Ureter (tissue), 1 donor: ENCODE results near the gene SYNJ1. TPM values are rescaled to one million over a fixed set of nuclear protein-coding genes. Genes with fewer than 3 reads are reported as not detected.
"Not testable (repeated sequence)": the region's sequence is repeated elsewhere in the genome, so short reads cannot be mapped to it uniquely, and the experiment has no call there.

Source experiments
- DNase-seq: peaks from one replicate; pipeline ENCODE4 v3.0.0-alpha.2; 2020; ENCODE audit warnings: low spot score
- total RNA-seq: library from RNA; stranded (reverse); gene quantifications from one replicate; pipeline ENCODE4 v1.2.4, GENCODE V29; 2023
- donor health status: DM: yes; HTN: yes; CAD: no.

SYNJ1 gene, protein sequence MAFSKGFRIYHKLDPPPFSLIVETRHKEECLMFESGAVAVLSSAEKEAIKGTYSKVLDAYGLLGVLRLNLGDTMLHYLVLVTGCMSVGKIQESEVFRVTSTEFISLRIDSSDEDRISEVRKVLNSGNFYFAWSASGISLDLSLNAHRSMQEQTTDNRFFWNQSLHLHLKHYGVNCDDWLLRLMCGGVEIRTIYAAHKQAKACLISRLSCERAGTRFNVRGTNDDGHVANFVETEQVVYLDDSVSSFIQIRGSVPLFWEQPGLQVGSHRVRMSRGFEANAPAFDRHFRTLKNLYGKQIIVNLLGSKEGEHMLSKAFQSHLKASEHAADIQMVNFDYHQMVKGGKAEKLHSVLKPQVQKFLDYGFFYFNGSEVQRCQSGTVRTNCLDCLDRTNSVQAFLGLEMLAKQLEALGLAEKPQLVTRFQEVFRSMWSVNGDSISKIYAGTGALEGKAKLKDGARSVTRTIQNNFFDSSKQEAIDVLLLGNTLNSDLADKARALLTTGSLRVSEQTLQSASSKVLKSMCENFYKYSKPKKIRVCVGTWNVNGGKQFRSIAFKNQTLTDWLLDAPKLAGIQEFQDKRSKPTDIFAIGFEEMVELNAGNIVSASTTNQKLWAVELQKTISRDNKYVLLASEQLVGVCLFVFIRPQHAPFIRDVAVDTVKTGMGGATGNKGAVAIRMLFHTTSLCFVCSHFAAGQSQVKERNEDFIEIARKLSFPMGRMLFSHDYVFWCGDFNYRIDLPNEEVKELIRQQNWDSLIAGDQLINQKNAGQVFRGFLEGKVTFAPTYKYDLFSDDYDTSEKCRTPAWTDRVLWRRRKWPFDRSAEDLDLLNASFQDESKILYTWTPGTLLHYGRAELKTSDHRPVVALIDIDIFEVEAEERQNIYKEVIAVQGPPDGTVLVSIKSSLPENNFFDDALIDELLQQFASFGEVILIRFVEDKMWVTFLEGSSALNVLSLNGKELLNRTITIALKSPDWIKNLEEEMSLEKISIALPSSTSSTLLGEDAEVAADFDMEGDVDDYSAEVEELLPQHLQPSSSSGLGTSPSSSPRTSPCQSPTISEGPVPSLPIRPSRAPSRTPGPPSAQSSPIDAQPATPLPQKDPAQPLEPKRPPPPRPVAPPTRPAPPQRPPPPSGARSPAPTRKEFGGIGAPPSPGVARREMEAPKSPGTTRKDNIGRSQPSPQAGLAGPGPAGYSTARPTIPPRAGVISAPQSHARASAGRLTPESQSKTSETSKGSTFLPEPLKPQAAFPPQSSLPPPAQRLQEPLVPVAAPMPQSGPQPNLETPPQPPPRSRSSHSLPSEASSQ (N-terminal part only)
- total RNA-seq = 19.1 TPM

DNA sequence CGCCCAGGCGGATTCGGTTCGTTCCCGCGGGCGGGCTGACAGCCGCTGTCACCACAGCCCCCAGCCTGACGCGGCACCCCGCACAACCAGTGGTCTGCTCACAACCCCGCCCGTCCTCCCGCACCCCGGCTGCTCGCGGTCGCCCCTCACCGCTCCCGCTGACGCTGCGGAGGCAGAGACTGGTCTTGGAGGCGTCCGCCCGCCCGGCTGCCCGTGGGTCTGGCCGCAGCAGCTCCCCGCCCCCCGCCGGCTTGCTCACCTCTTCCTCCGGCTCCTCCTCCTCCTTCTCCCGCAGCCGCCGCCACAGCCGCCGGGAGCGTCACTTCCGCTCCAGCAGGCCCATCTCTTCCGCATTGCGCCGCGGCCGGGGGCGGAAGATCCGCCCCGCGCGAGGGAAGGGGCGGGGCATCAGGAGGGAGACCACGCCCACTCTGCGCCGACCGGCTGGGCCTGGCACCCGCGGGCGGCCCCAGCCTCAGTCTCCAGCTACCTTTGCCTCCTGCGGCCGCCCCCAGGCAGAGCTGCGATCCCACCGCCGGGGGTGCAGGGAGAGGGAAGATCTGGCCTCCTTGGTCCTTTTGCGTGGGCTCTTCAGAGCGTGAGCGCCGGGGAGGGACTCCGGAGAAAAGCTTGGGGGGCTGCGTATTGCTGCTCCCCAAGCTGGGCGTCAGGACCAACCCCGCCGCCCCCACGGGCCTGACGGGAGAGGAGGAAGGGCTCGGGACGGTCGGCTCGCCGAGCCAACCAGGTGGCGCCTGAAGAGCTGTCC is at the start of gene SYNJ1:
TSS of gene SYNJ1 (minus strand) at position 327 of the 769 bp plus-strand sequence. CDS start 1,118 bp downstream, outside the sequence.
- DNase-seq = peak; percentile 95

DNA sequence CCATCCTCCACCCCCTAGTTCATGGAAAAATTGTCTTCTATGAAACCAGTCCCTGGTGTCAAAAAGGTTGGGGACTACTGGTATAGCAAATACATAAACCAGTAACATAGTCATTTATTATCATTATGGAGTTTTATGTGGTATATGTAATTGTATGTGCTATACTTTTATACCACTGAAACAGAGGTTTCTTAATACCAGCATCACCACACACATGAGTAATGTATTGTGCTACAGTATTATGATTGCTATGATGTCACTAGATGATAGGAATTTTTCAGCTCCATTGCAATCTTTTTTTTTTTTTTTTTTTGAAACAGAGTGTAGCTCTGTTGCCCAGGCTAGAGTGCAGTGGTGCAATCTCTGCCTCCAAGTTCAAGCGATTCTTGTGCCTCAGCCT is 49.5 kb upstream of the SYNJ1 start:
- no peak for DNase-seq

DNA sequence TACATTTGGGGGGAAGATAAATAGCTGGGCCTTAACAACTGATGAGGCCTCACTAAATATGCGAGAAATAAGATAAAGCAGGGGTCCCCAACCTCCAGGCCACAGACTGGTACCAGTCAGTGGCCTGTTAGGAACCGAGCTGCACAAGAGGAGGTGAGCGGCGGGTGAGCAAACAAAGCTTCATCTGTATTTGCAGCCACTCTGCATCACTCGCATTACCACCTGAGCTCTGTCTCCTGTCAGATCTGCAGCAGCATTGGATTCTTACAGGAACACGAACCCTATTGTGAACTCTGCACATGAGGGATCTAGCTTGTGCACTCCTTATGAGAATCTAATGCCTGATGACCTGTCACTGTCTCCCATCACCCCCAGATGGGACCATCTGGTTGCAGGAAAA is 48.9 kb upstream of the SYNJ1 start:
- DNase-seq = no peak

DNA sequence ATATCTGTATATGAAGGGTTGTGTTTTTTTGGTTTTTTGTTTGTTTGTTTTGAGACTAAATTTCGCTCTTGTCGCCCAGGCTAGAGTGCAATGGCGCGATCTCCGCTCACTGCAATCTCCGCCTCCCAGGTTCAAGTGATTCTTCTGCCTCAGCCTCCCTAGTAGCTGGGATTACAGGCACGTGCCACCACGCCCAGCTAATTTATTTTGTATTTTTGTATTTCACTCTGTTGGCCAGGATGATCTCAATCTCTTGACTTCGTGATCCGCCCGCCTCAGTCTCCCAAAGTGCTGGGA is 45.2 kb upstream of the SYNJ1 start:
- DNase-seq = not testable (repeated sequence)

DNA sequence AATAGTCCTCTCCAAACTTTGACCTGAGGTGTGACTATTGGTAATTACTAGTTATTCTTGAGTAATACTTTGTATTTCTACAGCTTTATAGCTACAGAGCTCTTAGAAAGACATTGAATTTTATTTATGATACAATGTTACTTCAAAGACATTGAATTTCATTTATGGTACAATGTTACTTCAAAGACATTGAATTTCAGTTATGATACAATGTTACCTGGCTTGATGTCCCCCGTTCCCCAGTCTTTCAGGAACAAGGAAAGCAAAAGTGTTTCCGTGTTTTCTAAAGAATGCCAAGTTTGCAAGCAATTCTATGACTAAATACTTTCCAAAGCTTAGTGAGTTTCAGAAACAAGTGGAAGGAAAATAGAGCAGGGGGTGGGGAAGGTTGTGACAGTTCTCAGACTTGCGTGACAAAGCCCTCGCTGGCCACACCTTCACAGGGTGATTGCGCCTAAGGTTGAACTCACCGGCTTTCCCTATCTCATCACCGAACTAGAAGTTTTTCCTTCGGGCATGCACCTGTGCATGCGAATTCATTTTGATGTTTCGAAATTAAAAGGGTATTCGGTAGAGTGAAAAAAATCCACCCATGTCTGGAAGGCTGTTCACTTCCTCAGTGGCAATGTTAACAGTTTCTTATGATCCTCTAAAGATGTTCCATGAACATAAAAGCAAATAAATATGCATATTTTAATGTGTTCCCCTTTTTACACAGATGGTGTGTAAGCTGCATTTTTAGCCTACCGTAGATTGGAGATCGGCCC is 44.7 kb upstream of the SYNJ1 start:
- DNase-seq = peak; percentile 49

DNA sequence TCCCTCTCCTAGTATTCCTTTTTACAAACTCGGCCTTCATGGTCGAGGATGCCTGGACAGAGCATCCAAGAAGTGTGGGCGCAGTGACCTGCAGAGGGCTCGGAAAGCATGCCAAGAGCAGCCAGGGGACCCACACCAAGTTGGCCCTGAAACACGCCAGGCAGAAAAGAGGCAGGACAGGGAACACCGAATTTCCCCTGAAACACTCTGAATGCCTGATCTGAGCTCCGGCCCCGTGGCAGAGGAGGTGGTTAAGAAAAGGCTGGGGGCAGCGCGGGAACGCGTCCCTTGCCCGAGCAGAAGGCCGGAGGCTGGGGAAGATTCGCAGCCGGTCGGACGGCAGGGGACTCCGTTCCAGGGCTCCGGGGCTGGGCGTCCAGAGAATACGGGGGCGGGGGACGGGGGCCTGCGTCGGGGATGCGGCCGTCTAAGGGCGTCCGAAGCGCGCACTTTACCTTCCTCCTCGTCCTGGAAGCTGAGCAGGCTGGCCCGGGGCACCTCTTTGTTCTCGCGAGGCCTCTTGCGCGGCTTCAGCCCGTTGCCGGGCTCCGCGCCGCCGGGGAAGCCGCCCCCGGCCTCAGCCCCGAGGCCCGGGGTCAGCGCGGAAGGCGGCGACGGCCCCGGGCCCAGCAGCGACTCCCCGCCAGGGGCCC is 43.2 kb upstream of the SYNJ1 start:
- peak; percentile 62 for DNase-seq

DNA sequence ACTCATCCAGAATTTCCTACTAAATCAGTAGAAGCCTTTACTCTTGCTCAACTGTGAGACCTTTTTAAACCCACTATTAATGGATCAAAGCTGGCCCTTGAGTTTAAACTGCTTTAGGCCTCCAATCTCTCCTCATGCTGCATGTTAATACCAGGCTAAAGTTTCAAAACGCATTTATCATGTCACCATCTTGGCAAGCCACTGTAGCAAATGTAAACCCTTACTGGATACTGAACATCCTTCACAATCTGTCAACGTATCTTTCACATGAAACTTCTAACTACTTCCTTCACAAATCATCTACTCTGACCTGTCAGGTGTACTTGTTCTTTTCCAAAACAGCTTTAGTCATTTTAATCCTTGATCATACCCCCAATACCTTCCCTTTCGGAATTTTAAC is 40.7 kb upstream of the SYNJ1 start:
- no peak for DNase-seq

DNA sequence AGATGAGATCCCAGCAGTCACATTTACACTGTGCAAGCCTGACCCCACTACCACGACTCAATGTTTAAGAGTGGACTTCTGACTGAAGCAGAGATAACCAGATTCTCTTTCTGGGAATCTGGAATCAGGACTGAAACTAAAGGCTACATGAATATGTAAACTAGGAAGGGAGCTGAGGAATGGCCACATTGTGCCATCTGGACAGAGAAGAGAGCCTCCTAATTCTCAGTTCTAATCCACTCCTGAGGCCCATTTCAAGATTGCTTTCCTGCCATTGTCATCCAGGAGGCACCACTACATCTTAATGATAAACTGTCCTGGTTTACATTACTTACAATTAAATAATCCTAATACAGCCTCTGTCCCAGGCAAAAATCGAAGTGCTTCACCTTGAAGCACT is 37.2 kb upstream of the SYNJ1 start:
- no peak for DNase-seq

DNA sequence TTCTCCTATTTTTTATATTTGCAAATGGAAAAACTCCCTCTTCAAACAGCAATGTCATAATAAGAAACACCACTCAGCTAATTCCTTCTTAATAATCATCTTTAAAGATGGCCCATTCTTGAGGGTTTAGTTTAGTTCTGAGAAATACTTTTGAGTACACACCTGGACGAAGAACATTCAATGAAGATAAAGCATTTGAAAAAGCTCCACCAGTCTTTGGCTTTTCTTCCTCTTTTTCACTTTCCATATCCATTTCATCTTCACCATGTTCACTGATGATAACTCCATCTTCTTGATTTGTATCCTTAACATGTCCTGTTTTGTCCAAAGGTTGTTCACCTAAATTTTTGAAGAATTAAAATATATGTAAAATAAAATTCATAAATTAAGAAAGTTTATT is 36.4 kb upstream of the SYNJ1 start:
- DNase-seq = no peak

DNA sequence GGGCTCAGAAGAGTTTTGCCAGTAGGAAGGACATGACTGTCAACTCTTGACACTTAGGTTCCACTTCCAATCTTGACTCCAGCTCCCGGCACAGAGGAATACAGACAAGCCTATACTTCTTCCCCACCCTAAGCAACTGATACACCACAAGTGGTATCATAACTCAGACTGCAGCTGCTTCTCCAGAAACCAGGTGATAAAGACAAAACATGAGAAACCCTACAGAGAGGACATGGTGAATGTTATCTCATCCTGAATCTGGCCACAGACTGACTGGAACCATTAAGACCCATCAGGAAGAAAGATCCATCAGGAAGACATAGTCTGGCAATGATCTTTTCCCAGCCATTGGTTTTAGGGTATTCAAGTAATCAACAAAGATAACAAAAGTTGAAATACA is 30.0 kb upstream of the SYNJ1 start:
- DNase-seq = no peak

DNA sequence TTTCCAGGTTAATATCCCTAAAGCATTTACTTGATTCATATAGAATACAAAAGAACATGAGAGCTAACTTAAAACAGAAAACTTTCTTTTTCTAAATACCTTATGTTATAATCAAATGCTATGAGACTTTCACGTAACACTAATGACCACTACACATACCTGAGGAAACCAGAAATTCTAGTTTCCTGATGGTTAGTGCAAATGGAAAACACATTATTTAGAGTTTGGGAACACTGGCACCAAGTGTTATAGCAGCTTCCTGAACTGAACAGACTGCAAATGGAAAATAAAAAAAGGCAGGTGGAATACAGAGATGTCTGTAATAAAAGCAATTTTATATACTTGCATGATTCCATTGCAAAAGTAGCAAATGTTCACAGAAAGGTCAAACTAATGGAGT is 28.3 kb upstream of the SYNJ1 start:
- DNase-seq = no peak

DNA sequence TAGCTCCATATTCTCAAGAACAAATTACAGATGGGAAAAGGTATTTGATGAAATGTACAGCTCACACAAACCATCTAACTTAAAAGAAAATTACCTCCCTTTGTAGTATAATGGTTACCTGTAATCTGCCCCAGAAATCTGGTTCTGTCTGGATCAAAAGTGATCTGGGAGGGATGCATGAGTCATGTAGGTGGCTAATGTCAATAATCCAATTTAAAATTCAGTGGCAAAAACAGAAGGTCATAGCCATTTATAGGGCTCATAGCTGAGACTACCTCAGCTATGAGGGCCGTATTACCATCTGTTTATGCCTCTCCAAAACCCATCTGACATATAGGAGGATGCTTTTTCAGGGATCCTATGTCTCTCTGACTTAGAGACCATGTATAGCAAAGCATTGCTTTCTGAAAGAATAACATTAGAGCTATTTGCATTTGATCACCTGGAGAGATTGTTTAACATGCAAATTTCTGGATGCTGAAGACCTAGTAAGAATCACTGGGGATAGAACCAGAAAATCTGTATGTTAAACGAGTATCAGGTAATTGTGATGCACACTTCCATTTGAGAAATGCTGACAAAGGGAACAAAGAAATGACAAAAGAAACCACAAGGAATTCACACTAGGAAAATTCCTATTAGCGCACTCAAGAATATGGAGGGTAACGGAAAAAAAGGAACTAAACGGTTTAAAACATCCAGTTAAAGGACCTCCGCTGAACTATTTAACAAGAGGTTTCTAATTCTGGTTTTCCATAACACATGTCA is 26.2 kb upstream of the SYNJ1 start:
- no peak for DNase-seq

DNA sequence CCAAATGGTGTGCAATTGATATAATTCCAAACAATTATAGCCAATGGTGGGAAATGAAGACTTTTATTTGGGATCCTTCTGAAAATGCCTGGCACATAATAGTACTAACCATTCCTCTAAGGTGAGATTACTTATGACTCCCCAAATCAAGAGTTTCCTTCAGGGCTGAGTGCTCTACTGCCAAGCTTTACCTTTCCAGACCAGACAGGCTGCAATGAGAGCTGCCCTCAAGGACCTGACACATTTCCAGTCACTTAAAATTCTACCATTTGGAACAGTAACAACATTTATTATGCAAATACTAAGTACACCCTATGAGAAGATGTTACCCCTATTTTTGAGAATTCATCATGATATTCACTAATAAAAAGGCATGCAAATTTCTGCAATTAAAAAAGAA is 22.6 kb upstream of the SYNJ1 start:
- DNase-seq = no peak

DNA sequence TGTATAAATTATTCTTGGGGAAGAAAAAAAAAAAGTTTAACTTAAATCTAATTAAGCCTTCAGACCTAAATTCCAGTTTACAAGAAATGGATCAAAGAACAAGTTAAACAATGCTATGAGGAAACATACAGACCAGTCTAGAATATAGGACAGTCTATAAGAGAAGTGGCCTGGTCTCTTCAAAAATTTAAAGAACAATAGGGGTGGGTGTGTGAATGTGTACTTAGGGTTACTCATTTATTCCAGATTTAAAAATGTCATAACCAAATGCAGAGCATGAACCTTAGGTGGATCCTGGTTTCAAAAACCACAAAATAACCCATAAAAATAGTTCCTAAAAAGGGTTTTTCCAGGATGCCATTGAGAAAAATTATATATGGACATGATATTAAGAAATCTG is 21.8 kb upstream of the SYNJ1 start:
- no peak for DNase-seq

DNA sequence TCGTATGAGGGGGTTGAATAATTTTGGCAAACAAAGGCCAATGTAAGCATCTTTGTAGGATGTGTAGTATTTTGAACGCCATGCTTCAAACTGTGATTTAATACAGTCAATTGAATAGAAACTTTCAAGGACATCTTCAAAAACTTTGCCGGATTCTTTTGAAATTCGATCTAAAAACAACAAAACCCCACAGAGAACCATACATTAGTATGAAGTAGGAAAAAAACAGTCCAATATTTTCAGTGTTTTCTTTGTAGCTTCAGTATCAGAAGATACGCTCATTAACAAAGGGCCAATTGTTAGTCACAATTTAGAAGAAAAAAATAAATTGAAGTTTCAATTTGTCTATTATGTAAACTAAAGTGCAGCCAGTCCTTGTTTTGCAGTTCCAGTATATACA is 20.7 kb upstream of the SYNJ1 start:
- DNase-seq = no peak

DNA sequence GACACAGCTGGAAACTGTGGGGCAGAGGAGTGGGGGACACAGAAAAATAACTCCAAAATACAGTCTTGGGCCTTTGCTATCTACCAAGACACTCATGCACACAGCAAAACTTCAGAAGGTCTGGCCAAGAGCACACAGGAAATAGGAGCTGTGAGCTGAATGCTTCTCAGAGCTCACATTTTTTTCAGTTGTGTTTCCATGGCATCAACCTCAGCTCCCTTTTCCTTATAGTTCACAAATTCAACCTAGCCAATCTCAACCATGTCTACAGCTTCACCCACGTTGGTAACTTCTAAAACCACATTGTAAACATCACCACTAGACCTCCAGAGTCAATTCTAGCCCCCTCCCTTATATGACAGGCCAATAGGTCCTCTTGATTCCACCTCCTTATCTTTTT is 19.6 kb upstream of the SYNJ1 start:
- DNase-seq = no peak

DNA sequence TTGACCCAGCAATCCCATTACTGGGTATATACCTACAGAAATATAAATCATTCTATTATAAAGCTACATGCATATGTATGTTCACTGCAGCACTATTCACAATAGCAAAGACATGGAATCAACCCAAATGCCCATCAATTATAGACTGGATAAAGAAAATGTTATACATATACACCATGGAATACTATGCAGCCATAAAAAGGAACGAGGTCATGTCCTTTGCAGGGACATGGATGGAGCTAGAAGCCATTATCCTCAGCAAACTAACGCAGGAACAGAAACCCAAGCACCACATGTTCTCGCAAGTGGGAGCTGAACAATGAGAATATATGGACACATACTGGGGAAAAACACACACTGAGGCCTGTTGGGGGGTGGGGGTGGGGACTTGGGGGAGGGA is 18.9 kb upstream of the SYNJ1 start:
- not testable (repeated sequence) for DNase-seq

DNA sequence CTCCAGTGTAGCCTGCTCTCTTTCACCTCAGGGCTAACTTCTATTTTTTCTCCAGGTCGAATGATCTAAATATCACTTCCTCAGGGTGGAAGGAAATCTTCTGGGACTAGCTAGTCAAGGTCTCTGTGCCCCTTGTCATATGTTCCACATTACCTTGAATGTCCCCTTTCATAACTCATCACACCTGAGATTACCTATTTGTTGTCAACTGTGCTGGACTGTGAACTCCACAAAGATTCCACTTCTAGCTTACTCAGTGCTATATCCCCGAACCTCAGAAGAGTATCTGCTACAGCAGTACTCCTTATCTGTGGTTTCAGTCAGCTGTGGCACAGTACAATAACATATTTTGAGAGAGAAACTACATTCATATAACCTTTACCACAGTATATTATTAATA is 14.6 kb upstream of the SYNJ1 start:
- no peak for DNase-seq

DNA sequence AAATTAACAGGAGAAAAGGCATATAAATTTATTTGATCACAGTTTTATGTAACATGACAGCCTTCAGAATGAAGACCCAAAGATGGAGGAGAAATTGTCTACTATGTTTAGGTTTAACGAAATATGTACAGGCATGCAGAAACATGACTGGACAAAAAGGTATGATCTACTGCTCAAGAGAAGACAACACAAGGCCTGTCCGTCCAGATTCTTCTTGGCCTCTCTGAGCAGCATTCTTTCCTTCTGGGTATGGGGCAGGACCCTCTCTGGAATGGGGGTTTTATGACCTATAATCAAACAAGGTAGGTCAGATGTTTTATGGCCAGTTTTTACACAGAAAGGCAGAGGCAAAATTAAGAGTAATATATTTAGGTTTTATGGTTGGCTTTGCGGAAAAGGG is 13.5 kb upstream of the SYNJ1 start:
- DNase-seq = no peak
